GM12891 (cell line): Measurements from ENCODE around the gene FLYWCH2.

ENCODE experiments used
- POLR2A ChIP-seq: IDR thresholded peaks from 2 replicates; pipeline ENCODE4 v1.6.1; 2011; ENCODE audit warnings: low read depth, low read length, control low read depth
- POLR2AphosphoS5 ChIP-seq: IDR thresholded peaks from 2 replicates; pipeline ENCODE4 v1.6.1; 2011; ENCODE audit warnings: low read depth, low read length, control low read depth

GRCh38 chr16:2915196-2915929 is 32.3 kb downstream of the FLYWCH2 start:
- TF ChIP-seq POLR2A (no peak), POLR2AphosphoS5 (no peak)
